ENCODE measurements around the gene SPOCK1.

SPOCK1 gene

GRCh38 chr5:137182576-137182975 is 316.6 kb downstream of the SPOCK1 start:
- TF ChIP-seq TAF1 (IDR thresholded peaks at IDR 0.05; ENCODE audit: borderline replicate concordance, insufficient read depth, low read length) (no peak), POLR2AphosphoS5 (IDR thresholded peaks at IDR 0.05; ENCODE audit: low read depth, low read length) (no peak), REST (IDR thresholded peaks at IDR 0.05; ENCODE audit: insufficient read depth in 1 of 2, low read depth in 2 of 2, low read length in 2 of 2) (no peak), SIN3A (IDR thresholded peaks at IDR 0.05; ENCODE audit: borderline replicate concordance, insufficient read depth, low read length) (no peak), FOXP2 (optimal IDR thresholded peaks at IDR 0.05; ENCODE audit: borderline replicate concordance, extremely low read depth, extremely low read length, insufficient read depth) (no peak)

- no peak for TF ChIP-seq SIN3A (IDR thresholded peaks at IDR 0.05; ENCODE audit: borderline replicate concordance, insufficient read depth, low read length)
- TF ChIP-seq TAF1 (IDR thresholded peaks at IDR 0.05; ENCODE audit: borderline replicate concordance, insufficient read depth, low read length) = no peak
- no peak for TF ChIP-seq POLR2AphosphoS5 (IDR thresholded peaks at IDR 0.05; ENCODE audit: low read depth, low read length)
- no peak for TF ChIP-seq FOXP2 (optimal IDR thresholded peaks at IDR 0.05; ENCODE audit: borderline replicate concordance, extremely low read depth, extremely low read length, insufficient read depth)
- no peak for TF ChIP-seq REST (IDR thresholded peaks at IDR 0.05; ENCODE audit: insufficient read depth in 1 of 2, low read depth in 2 of 2, low read length in 2 of 2)
Observed at GRCh38 chr5:137181667-137182066, 317.5 kb downstream of the SPOCK1 start.

- TF ChIP-seq TAF1 (IDR thresholded peaks at IDR 0.05; ENCODE audit: borderline replicate concordance, insufficient read depth, low read length) (no peak), FOXP2 (optimal IDR thresholded peaks at IDR 0.05; ENCODE audit: borderline replicate concordance, extremely low read depth, extremely low read length, insufficient read depth) (no peak), SIN3A (IDR thresholded peaks at IDR 0.05; ENCODE audit: borderline replicate concordance, insufficient read depth, low read length) (no peak), REST (IDR thresholded peaks at IDR 0.05; ENCODE audit: insufficient read depth in 1 of 2, low read depth in 2 of 2, low read length in 2 of 2) (no peak), POLR2AphosphoS5 (IDR thresholded peaks at IDR 0.05; ENCODE audit: low read depth, low read length) (no peak)
Observed at GRCh38 chr5:137179203-137179602, 319.9 kb downstream of the SPOCK1 start.

GRCh38 chr5:137176609-137177008 is 322.5 kb downstream of the SPOCK1 start:
- no peak for TF ChIP-seq REST (IDR thresholded peaks at IDR 0.05; ENCODE audit: insufficient read depth in 1 of 2, low read depth in 2 of 2, low read length in 2 of 2)
- TF ChIP-seq SIN3A (IDR thresholded peaks at IDR 0.05; ENCODE audit: borderline replicate concordance, insufficient read depth, low read length) = no peak
- TF ChIP-seq TAF1 (IDR thresholded peaks at IDR 0.05; ENCODE audit: borderline replicate concordance, insufficient read depth, low read length) = no peak
- no peak for TF ChIP-seq POLR2AphosphoS5 (IDR thresholded peaks at IDR 0.05; ENCODE audit: low read depth, low read length)
- no peak for TF ChIP-seq FOXP2 (optimal IDR thresholded peaks at IDR 0.05; ENCODE audit: borderline replicate concordance, extremely low read depth, extremely low read length, insufficient read depth)

- no peak for TF ChIP-seq POLR2AphosphoS5 (IDR thresholded peaks at IDR 0.05; ENCODE audit: low read depth, low read length)
- no peak for TF ChIP-seq SIN3A (IDR thresholded peaks at IDR 0.05; ENCODE audit: borderline replicate concordance, insufficient read depth, low read length)
- no peak for TF ChIP-seq TAF1 (IDR thresholded peaks at IDR 0.05; ENCODE audit: borderline replicate concordance, insufficient read depth, low read length)
- no peak for TF ChIP-seq FOXP2 (optimal IDR thresholded peaks at IDR 0.05; ENCODE audit: borderline replicate concordance, extremely low read depth, extremely low read length, insufficient read depth)
- TF ChIP-seq REST (IDR thresholded peaks at IDR 0.05; ENCODE audit: insufficient read depth in 1 of 2, low read depth in 2 of 2, low read length in 2 of 2) = no peak
Observed at GRCh38 chr5:137176126-137176525, 323.0 kb downstream of the SPOCK1 start.
